GM18873 (cell line): ENCODE data around the gene POTEJ.
"Not testable (repeated sequence)": the region's sequence is repeated elsewhere in the genome, so short reads cannot be mapped to it uniquely, and the experiment has no call there.

Source experiments
- ATAC-seq: cut with Tn5 transposase; IDR thresholded peaks from one replicate; pipeline ENCODE4 v1.9.1; 2021; ENCODE audit warnings: mild to moderate bottlenecking, moderate library complexity, moderate number of reproducible peaks; ENCODE audit not compliant: unreplicated experiment, low FRiP score

POTEJ gene

GRCh38 chr2:130599926-130600325 is 11.3 kb upstream of the POTEJ start:
- not testable (repeated sequence) for ATAC-seq

- not testable (repeated sequence) for ATAC-seq
Observed at GRCh38 chr2:130601648-130602302, 9.5 kb upstream of the POTEJ start.

- not testable (repeated sequence) for ATAC-seq
Observed at GRCh38 chr2:130608276-130609001, 2.8 kb upstream of the POTEJ start.

- not testable (repeated sequence) for ATAC-seq
Observed at GRCh38 chr2:130609002-130609920, 2.0 kb upstream of the POTEJ start.

- ATAC-seq: not testable (repeated sequence)
Observed at GRCh38 chr2:130610486-130610885, 754 bp upstream of the POTEJ start.

GRCh38 chr2:130628784-130629475 is 17.7 kb downstream of the POTEJ start:
- not testable (repeated sequence) for ATAC-seq

GRCh38 chr2:130638973-130639372 is 27.7 kb downstream of the POTEJ start:
- not testable (repeated sequence) for ATAC-seq

- not testable (repeated sequence) for ATAC-seq
Observed at GRCh38 chr2:130641688-130642087, 30.4 kb downstream of the POTEJ start.

GRCh38 chr2:130649285-130649684 is 38.0 kb downstream of the POTEJ start:
- not testable (repeated sequence) for ATAC-seq

- ATAC-seq: not testable (repeated sequence)
Observed at GRCh38 chr2:130664506-130664905, 53.3 kb downstream of the POTEJ start.

GRCh38 chr2:130665596-130665995 is 54.4 kb downstream of the POTEJ start:
- not testable (repeated sequence) for ATAC-seq

GRCh38 chr2:130667516-130667915 is 56.3 kb downstream of the POTEJ start:
- ATAC-seq: not testable (repeated sequence)

GRCh38 chr2:130670026-130670745 is 58.9 kb downstream of the POTEJ start:
- ATAC-seq: not testable (repeated sequence)

- not testable (repeated sequence) for ATAC-seq
Observed at GRCh38 chr2:130692041-130692770, 81.0 kb downstream of the POTEJ start.

GRCh38 chr2:130693474-130693873 is 82.2 kb downstream of the POTEJ start:
- ATAC-seq: not testable (repeated sequence)

GRCh38 chr2:130703250-130703649 is 92.0 kb downstream of the POTEJ start:
- not testable (repeated sequence) for ATAC-seq
